Measurements from ENCODE around the gene PRR12. TPM values are rescaled to one million over a fixed set of nuclear protein-coding genes. Genes with fewer than 3 reads are reported as not detected.

PRR12 gene
- total and polyA plus RNA-seq, 2 donors (not counting 3 experiments of a cell fraction or from before 2014, with no cell fraction given), result 1.9 to 37.0 TPM

DNA sequence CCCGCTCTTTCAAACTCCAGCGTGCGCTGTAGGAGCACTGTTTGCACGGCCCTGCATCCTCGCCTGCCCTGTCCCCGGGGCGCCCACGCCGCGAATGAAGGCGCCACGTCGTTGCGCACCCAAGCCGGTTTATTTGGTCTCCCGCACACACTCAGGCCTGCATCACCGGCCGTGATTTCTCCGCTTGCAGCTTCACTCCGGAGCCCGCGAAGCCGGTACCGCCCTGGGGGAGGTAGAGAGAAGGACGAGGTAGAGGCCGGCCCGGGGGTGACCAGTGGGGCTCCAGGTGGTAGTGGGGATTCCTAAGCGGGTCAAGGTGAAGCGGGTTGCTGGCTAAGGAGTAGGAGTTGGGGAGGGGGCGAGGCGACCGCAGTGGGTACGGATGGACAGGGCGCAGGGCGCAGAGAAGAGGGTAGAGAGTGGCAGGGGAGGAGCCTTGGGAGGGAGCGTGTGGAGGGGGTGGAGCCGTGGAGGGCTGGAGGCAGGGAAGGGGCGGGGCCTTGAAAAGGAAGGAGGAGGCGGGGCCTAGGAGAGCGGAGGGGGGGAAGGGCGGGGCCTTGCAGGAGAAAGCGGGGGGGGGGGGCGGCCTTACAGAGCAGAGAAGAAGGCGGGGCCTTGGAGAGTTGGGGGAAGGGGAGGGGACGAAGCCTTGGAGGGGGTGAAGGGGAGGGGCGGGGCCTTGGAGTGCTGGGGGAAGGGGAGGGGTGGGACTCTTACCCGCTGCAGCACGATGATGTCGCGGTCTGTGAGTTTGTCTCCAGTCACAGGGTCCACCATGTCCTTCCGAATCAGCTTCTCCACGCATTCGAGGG is 35.2 kb upstream of the PRR12 start:
- Histone ChIP-seq H4K20me1 (replicated peaks; ENCODE audit: control insufficient read depth, extremely low read depth, insufficient read depth, low read length) (no peaks in the 10 kb centered on the region), H3K27ac (ENCODE audit: insufficient read depth, low read depth, low read length) (peak overlapping the region; percentile 89), H2AFZ (ENCODE audit: low read depth, low read length) (no peak overlapping the region), H3K4me3 (replicated peaks in 1 of 3; ENCODE audit: insufficient read depth in 1 of 3, low read depth in 1 of 3, low read length in 3 of 3) (no peak overlapping the region), H3K79me2 (ENCODE audit: control insufficient read depth, insufficient read depth, low read length) (no peaks in the 10 kb centered on the region), H3K4me2 (ENCODE audit: insufficient read depth, low read length) (no peak overlapping the region), H3K9ac (replicated peaks; ENCODE audit: extremely low read depth, insufficient read depth, low read length) (no peak overlapping the region), H3K4me1 (ENCODE audit: control insufficient read depth, extremely low read depth, insufficient read depth, low read length) (peaks cover 22% of the 10 kb centered on the region), H3K9me1 (replicated peaks; ENCODE audit: control insufficient read depth, extremely low read depth, insufficient read depth, low read length) (no peaks in the 10 kb centered on the region), H3K27me3 (ENCODE audit: control insufficient read depth in 2 of 2, insufficient read depth in 2 of 2, low read length in 2 of 2) (no peaks in the 10 kb centered on the region), H3K9me3 (replicated peaks; ENCODE audit: control insufficient read depth, insufficient read depth, low read length) (no peaks in the 10 kb centered on the region), H3K36me3 (ENCODE audit: control insufficient read depth in 2 of 2, extremely low read depth in 1 of 2, insufficient read depth in 2 of 2, low read length in 2 of 2) (peaks cover 15 to 35% of the 10 kb centered on the region in 2 experiments)
- BruUV-seq (replicated peaks), result no TSS peak
- POLR2A ChIA-PET, result interaction anchor here (0.6 to 1.0 kb wide), 2 partner anchors 58 to 120 kb away, joined by 3 to 6 read pairs; no protein-coding TSS in a partner anchor
- TF ChIP-seq GATA2 (IDR thresholded peaks at IDR 0.05; ENCODE audit: insufficient read depth, insufficient read length, low read depth, low read length) (no peak), POLR2AphosphoS5 (IDR thresholded peaks at IDR 0.05; ENCODE audit: insufficient read depth, low read depth, low read length) (no peak), FOS (IDR thresholded peaks at IDR 0.05; ENCODE audit: borderline replicate concordance, insufficient read depth, low read length) (no peak), JUN (IDR thresholded peaks at IDR 0.05; ENCODE audit: borderline replicate concordance, insufficient read depth, insufficient read length, low read depth) (no peak), POLR2A (IDR thresholded peaks at IDR 0.05; ENCODE audit: low read depth, low read length) (no peak), MYC (IDR thresholded peaks at IDR 0.05; ENCODE audit: low read depth, low read length) (no peak), EZH2 (IDR thresholded peaks at IDR 0.05; ENCODE audit: borderline replicate concordance, low read depth, low read length, severe bottlenecking) (no peak)
- TF ChIP-seq, protein P1, sequence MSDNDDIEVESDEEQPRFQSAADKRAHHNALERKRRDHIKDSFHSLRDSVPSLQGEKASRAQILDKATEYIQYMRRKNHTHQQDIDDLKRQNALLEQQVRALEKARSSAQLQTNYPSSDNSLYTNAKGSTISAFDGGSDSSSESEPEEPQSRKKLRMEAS (IDR thresholded peaks at IDR 0.05; ENCODE audit: insufficient read depth, insufficient read length), result no peak
- TF ChIP-seq, protein P2, sequence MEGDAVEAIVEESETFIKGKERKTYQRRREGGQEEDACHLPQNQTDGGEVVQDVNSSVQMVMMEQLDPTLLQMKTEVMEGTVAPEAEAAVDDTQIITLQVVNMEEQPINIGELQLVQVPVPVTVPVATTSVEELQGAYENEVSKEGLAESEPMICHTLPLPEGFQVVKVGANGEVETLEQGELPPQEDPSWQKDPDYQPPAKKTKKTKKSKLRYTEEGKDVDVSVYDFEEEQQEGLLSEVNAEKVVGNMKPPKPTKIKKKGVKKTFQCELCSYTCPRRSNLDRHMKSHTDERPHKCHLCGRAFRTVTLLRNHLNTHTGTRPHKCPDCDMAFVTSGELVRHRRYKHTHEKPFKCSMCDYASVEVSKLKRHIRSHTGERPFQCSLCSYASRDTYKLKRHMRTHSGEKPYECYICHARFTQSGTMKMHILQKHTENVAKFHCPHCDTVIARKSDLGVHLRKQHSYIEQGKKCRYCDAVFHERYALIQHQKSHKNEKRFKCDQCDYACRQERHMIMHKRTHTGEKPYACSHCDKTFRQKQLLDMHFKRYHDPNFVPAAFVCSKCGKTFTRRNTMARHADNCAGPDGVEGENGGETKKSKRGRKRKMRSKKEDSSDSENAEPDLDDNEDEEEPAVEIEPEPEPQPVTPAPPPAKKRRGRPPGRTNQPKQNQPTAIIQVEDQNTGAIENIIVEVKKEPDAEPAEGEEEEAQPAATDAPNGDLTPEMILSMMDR (IDR thresholded peaks at IDR 0.05; ENCODE audit: extremely low read depth in 1 of 2, insufficient read depth in 1 of 2, low read depth in 1 of 2, low read length in 2 of 2), result no peak
- CTCF ChIA-PET, result interaction anchor here (1.0 to 4.6 kb wide), 4 partner anchors 9 to 120 kb away, joined by 3 to 50 read pairs (median 8); no protein-coding TSS in a partner anchor
- no peak for FAIRE-seq
- dilution Hi-C loops (cut with MboI; ENCODE audit: extremely low pct_ligation_motif_present, low sequenced_read_pairs), result no loop called here
- intact Hi-C loops (cut with micrococcal nuclease), result loop anchor here (1.0 to 2.0 kb wide), 2 partner anchors 15 to 120 kb away; no protein-coding TSS in a partner anchor
- DNase-seq (ENCODE audit: low read depth, low spot score), result peak; percentile 30
